ENCODE measurements around the gene TULP3.

The TULP3 gene

DNA sequence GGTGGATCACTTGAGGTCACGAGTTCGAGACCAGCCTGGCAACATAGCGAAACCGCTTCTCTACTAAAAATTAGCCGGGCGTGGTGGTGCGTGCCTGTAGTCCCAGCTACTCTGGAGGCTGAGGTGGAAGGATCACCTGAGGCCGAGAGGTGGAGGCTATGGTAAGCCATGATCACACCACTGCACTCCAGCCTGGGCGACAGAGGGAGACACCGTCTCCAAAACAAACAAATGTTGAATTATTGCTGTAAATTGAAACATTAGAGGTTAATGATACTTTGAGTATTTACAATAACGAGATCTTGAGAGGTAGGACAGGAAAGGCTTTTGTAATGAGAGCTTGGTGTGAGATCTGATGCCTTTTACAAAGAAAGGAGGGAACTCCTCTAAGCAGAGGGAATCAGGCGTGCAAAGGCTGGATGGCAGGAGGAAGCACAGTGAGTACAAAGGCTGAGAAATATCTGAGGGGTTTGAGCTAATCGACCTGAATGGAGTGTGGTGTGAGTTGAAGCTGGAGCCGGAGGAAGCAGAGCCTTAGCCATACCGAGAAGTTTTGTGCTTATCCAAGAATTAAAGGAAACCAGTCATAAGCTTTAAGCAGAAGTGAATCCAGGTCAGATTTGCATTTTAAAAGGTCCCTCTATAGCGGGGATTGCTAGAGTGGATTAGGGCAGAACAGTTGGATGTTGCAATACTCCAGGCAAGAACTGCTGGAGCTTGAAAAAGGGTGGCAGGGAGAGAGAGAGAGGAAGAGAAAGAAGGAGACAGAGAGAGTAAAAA is 12.5 kb upstream of the TULP3 start:
- no peak for DNase-seq

- no peak for DNase-seq
Measured at GRCh38 chr12:2879853-2880252, 10.8 kb upstream of the TULP3 start.

- no peak for DNase-seq
Measured at GRCh38 chr12:2884810-2885209, 5.9 kb upstream of the TULP3 start.

DNA sequence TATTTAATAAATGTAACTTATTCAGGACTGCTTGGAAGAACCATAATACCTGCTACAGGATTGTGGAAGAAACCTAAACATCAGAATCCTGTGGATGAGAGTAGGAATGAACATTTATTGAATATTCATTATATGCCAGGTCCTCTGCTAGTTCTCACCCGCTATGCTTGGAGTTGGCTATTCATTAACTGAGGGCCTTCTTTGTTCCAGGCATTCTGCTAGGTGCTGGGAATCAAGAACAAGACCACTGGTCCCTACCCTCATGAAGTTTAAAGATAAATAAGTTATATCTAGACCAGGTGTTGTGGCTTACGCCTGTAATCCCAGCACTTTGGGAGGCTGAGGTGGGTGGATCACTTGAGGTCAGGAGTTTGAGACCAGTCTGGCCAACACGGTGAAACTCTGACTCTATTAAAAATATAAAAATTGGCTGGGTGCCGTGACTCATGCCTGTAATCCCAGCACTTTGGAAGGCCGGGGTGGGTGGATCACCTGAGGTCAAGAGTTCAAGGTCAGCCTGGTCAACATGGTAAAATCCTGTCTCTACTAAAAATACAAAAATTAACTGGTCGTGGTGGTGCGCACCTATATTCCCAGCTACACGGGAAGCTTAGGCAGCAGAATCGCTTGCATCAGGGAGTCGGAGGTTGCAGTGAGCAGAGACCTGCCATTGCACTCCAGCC is 3.8 kb upstream of the TULP3 start:
- DNase-seq, result no peak

GRCh38 chr12:2890001-2890387 is 697 bp upstream of the TULP3 start:
- DNase-seq, result no peak

GRCh38 chr12:2891240-2892053 is 756 bp downstream of the TULP3 start:
- DNase-seq, result peak in 1 of 2 experiments; percentile 7

GRCh38 chr12:2892246-2892645 is 1.6 kb downstream of the TULP3 start:
- no peak for DNase-seq

- no peak for DNase-seq
Measured at GRCh38 chr12:2893007-2893406, 2.3 kb downstream of the TULP3 start.

GRCh38 chr12:2895051-2895451 is 4.4 kb downstream of the TULP3 start:
- no peak for DNase-seq

DNA sequence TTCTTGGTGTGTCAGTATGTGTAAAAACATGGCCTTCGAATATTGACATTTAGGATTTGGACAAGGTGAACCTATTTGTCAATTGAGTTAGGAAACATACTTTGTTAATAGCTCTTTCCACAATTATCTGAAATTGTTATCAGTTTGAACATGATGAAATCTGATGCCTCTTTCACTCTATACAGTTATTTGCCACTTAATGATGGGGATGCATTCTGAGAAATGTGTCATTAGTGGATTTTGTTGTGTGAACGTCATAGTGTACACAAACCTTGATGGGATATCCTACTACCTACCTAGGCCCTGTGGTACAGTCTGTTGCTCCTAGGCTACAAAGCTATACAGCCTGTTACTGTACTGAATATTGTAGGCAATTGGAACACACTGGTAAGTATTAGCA is 4.8 kb downstream of the TULP3 start:
- no peak for DNase-seq

DNA sequence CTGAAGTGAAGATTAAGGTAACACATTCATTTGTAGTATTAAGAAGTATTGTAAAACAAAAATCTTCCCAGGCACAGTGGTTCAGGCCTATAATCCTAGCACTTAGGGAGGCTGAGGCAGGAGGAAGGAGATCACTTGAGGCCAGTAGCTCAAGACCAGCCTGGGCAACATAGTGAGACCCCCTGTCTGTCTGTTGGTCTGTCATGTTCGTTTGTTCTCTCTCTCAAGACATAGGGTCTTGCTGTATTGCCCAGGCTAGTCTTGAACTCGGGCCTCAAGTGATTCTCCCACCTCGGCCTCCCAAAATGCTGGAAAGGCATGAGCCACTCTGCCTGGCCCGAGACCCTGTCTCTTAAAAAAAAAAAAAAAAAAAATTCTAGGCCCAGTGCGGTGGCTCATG is 6.7 kb downstream of the TULP3 start:
- no peak for DNase-seq

DNA sequence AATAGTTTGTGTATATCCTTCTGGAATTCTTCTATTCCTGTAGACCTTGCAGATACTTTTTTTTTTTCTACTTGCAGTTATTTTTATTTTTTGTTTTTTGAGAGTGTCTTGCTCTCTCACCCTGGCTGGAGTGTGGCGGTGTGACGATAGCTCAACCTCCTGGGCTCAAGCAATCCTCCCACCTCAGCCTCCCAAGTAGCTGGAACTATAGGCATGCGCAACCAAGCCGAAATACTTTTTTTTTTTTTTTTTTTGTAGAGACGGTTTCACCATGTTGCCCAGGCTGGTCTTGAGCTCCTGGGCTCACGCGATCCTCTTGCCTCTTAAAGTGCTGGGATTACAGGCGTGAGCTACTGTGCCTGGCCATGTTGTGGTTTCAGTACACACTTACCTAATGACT is 10.0 kb downstream of the TULP3 start:
- no peak for DNase-seq

- DNase-seq, result no peak
Measured at GRCh38 chr12:2902272-2902880, 11.7 kb downstream of the TULP3 start.

DNA sequence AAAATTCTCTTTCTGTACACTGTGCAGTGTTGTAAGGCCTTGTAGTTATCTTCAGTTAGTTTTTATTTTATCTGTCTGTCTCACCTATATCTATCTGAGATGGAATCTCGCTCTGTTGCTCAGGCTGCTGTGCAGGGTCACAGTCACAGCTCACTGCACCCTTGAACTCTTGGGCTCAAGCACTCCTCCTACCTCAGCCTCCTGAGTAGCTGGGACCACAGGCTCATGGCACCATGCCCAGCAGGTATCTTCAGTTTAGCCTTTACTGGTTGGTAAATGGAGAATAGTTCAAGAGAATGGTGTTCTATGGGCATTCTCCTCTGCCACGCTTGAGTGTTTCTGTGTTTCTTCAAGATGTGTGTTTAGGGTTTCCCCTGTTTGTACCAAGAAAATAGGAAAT is 13.6 kb downstream of the TULP3 start:
- no peak for DNase-seq

DNA sequence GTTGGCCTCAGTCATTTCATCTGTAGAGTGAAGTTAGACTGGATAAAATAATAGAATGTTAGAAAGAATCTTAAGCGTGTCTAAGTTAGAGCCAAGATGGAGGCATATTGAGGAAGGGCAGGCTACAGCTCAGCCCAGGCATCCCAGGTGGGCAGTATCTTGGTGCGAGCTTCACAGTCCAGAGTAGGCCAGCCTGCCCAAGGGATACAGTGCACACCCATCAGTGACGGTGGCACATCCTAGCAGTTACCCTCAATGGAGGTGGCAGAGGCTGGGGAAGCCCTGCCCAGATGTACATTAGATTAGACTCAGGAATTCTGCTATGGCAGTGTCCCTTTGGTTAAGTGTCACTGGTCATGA is 21.5 kb downstream of the TULP3 start:
- no peak for DNase-seq

DNA sequence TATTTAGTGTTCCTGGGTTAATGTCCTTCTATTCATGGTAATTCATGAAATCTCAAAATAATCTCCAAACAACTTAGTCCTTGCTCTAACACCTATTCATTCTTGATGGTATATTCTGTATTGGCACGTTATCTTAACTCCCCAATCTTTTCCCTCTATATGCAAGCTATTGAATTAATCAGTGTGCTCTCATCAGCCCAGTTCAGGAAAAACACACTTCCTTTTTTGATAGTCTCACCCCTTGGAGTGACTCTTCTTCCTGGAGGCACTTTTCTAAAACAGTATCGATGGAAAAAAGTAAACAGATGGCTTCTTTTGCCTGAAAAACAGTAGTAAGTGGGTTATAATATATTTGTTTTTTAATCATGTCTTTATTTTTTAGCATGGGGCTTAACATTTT is 28.6 kb downstream of the TULP3 start:
- no peak for DNase-seq

DNA sequence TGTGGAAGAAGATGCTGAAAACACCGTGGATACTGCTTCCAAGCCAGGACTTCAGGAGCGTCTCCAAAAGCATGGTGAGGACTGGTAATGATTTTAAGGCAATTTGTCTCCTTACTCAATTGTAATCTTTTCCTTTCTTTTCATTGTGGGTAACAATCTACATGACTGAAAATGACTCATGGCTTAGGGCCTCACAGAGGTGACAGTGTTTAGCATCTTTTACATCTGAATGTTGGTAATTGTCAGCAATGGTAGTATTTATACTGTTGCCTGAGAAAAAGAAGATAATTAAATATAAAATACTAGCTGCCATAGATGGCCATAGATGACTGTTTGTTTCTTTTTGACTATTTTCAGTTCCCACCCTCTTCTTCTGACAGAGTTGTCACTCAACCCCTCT is 31.6 kb downstream of the TULP3 start:
- no peak for DNase-seq

- no peak for DNase-seq
Measured at GRCh38 chr12:2923057-2923456, 32.4 kb downstream of the TULP3 start.

GRCh38 chr12:2924019-2924418 is 33.3 kb downstream of the TULP3 start:
- DNase-seq, result no peak

DNA sequence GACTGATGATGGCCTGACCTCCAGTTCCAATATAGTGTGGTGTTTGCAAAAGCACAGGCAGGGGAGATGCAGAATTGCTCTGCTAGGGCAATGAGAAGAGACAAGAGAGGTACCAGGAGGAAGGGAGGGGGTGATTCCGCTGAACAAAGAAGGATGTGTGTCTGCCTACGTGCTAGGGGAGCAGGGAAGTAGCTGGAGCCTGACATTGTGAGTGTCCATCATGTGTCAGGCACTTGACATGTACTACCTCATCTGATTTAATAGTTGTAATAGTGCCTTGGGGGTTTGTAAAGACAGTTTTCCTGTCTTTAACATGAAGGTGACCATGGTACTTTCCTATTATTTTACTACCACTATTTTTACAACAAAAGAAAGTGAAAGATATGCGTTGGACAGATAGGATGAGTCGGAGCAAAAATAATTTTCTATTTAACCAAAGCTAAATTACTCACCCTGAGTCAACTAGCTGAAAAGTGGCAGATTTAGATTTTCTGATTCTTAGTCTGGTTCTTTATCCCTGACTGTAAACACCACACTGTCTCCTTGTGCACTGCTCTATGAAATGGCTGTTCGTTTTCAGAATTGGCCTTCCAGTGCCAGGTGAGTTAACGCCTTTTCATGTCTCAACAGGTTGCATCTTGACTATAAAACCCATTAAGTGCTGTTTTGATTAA is 34.8 kb downstream of the TULP3 start:
- no peak for DNase-seq

- DNase-seq, result no peak
Measured at GRCh38 chr12:2930865-2931264, 40.2 kb downstream of the TULP3 start.

DNA sequence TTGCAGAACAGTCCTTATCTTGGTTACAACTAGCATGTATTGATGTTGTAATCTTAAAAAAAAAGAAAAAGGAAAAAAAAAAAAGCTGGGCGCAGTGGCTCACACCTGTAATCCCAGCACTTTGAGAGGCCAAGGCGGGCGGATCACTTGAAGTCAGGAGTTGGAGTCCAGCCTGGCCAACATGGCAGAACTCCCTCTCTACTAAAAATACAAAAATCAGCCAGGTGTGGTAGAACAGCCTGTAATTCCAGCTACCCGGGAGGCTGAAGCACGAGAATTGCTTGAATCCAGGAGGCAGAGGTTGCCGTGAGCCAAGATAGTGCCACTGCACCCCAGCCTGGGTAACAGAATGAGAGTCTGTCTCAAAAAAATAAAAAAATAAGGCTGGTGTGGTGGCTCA is 42.9 kb downstream of the TULP3 start:
- DNase-seq, result no peak

GRCh38 chr12:2934371-2934770 is 43.7 kb downstream of the TULP3 start:
- DNase-seq, result no peak

Measured in activated CD4-positive, alpha-beta T cell treated with anti-CD3 and anti-CD28 coated beads, Interleukin-2, amount 50 U/mL, for 4 hours (primary cell).